Keratinocyte (primary cell): ENCODE data around the gene ZNF385A. TPM values are rescaled to one million over a fixed set of nuclear protein-coding genes. Genes with fewer than 3 reads are reported as not detected.

Source experiments
- DNase-seq: peaks from one replicate; pipeline ENCODE4 v3.0.0-alpha.2; 2011; ENCODE audit warnings: low read depth, missing footprints, low spot score
- FAIRE-seq: peaks from 2 replicates; lab custom pipeline; 2011; peaks lifted over from hg19 to GRCh38; lab: Jason Lieb, UNC
- H2AFZ ChIP-seq: 2 replicates; pipeline ENCODE4 v1.6.0; 2012; ENCODE audit warnings: low read length, control low read depth, inconsistent platforms; ENCODE audit not compliant: control insufficient read depth
- H3K27ac ChIP-seq: 2 replicates; pipeline ENCODE4 v1.5.1; 2011; ENCODE audit warnings: low read length; ENCODE audit not compliant: control insufficient read depth, insufficient read depth
- H3K27me3 ChIP-seq: 3 replicates; pipeline ENCODE4 v1.6.0; 2011; ENCODE audit warnings: low read length; ENCODE audit not compliant: control insufficient read depth, insufficient read depth; ENCODE audit errors: extremely low read depth
- H3K36me3 ChIP-seq, 2 experiments: 2 replicates in 1 of 2; 3 replicates in 1 of 2; pipeline ENCODE4 v1.5.1; 2011; ENCODE audit warnings: low read length in 2 of 2, mild to moderate bottlenecking in 1 of 2; ENCODE audit not compliant: control insufficient read depth in 2 of 2, insufficient read depth in 2 of 2; ENCODE audit errors: extremely low read depth in 1 of 2
- H3K4me1 ChIP-seq: 3 replicates; pipeline ENCODE4 v1.5.1; 2011; ENCODE audit warnings: low read length; ENCODE audit not compliant: control insufficient read depth, insufficient read depth; ENCODE audit errors: extremely low read depth
- H3K4me2 ChIP-seq: 3 replicates; pipeline ENCODE4 v1.6.0; 2011; ENCODE audit warnings: low read depth, low read length; ENCODE audit not compliant: control insufficient read depth, insufficient read depth; ENCODE audit errors: extremely low read depth
- H3K4me3 ChIP-seq, 3 experiments: fragments of 200-600 bp in 1 of 3; sonication (generic) in 1 of 3; 2 replicates in 2 of 3; 3 replicates in 1 of 3; pipeline ENCODE4 v1.5.1; 2011 to 2016; ENCODE audit warnings: low read length in 3 of 3, mild to moderate bottlenecking in 3 of 3, control low read depth in 2 of 3, inconsistent platforms in 1 of 3, low read depth in 1 of 3, mixed read lengths in 1 of 3, mixed run types in 1 of 3, moderate library complexity in 1 of 3; ENCODE audit not compliant: control insufficient read depth in 2 of 3, insufficient read depth in 2 of 3; ENCODE audit errors: extremely low read depth in 1 of 3
- H3K79me2 ChIP-seq: 2 replicates; pipeline ENCODE4 v1.6.0; 2012; ENCODE audit warnings: low read length; ENCODE audit not compliant: control insufficient read depth, insufficient read depth
- H3K9ac ChIP-seq: 3 replicates; pipeline ENCODE4 v1.6.0; 2011; ENCODE audit warnings: low read length; ENCODE audit not compliant: control insufficient read depth, insufficient read depth; ENCODE audit errors: extremely low read depth
- H3K9me1 ChIP-seq: 3 replicates; pipeline ENCODE4 v1.6.0; 2011; ENCODE audit warnings: low read length; ENCODE audit not compliant: control insufficient read depth, insufficient read depth; ENCODE audit errors: extremely low read depth
- H3K9me3 ChIP-seq: 2 replicates; pipeline ENCODE4 v1.5.1; 2012; ENCODE audit warnings: low read depth, low read length; ENCODE audit not compliant: control insufficient read depth
- H4K20me1 ChIP-seq: 3 replicates; pipeline ENCODE4 v1.6.0; 2011; ENCODE audit warnings: low read length; ENCODE audit not compliant: control insufficient read depth, insufficient read depth; ENCODE audit errors: extremely low read depth
- CTCF ChIP-seq, 3 experiments: IDR thresholded peaks in 1 of 3; conservative IDR thresholded peaks in 1 of 3; optimal IDR thresholded peaks in 1 of 3; 2 replicates in 2 of 3; 3 replicates in 1 of 3; pipeline versions ENCODE3 to v1.5.1; 2011; ENCODE audit warnings: low read length in 3 of 3, mild to moderate bottlenecking in 3 of 3, moderate library complexity in 2 of 3, control low read depth in 1 of 3, inconsistent platforms in 1 of 3; ENCODE audit not compliant: insufficient read depth in 2 of 3; ENCODE audit errors: extremely low read depth in 1 of 3
- EZH2 ChIP-seq: IDR thresholded peaks from one replicate; pipeline ENCODE4 v1.6.1; 2012; ENCODE audit warnings: inconsistent platforms, mild to moderate bottlenecking, low read length, moderate library complexity
- dilution Hi-C: fragments of 300-500 bp; cut with MboI; formaldehyde crosslinking; loops from one replicate; pipeline ENCODE4 v1.7.0; 2020; ENCODE audit warnings: low sequenced_read_pairs; ENCODE audit not compliant: extremely low pct_ligation_motif_present
- polyA plus RNA-seq, 5 experiments: library from polyadenylated mRNA; depleted of rRNA in 3 of 5; stranded (reverse) in 3 of 5; stranded (forward) in 1 of 5; unstranded in 1 of 5; fragments of >200 nt; gene quantifications; 1 replicate in 1 of 5; 2 replicates in 3 of 5; 3 replicates in 1 of 5; pipeline versions ENCODE4 v1.2.1 to v1.2.3, GENCODE V29; 2011 to 2012; ENCODE audit warnings: missing spikeins in 2 of 5, low read depth in 1 of 5, low replicate concordance in 1 of 5

Gene ZNF385A
- polyA plus RNA-seq, 1 donor (not counting 4 experiments of a cell fraction or from before 2014, with no cell fraction given), result 11.4 TPM

GRCh38 chr12:54407183-54407905 lies 22.8 kb upstream of the ZNF385A start:
- no peaks in the 10 kb centered on the region for H4K20me1 ChIP-seq
- H3K9me3 ChIP-seq, result no peaks in the 10 kb centered on the region
- FAIRE-seq (no peak), DNase-seq (no peak)
- H3K9ac ChIP-seq, result no peak overlapping the region
- no peaks in the 10 kb centered on the region for H3K9me1 ChIP-seq
- H2AFZ ChIP-seq, result no peak overlapping the region
- no peak overlapping the region for H3K4me3 ChIP-seq
- H3K27ac ChIP-seq, result no peak overlapping the region
- H3K4me2 ChIP-seq, result no peak overlapping the region
- H3K27me3 ChIP-seq, result no peaks in the 10 kb centered on the region
- TF ChIP-seq CTCF (optimal IDR thresholded peaks at IDR 0.05 in 1 of 3, IDR thresholded peaks at IDR 0.05 in 1 of 3, conservative IDR thresholded peaks at IDR 0.05 in 1 of 3; ENCODE audit: extremely low read depth in 1 of 3, insufficient read depth in 2 of 3, low read length in 3 of 3), result no peak
- no peak for TF ChIP-seq EZH2
- peaks cover 60 to 62% of the 10 kb centered on the region in 2 experiments for H3K36me3 ChIP-seq
- peaks cover 12% of the 10 kb centered on the region for H3K4me1 ChIP-seq
- H3K79me2 ChIP-seq, result peaks cover 6% of the 10 kb centered on the region
- dilution Hi-C loops, result no loop called here

- Histone ChIP-seq H3K4me2 (no peak overlapping the region), H3K27me3 (no peaks in the 10 kb centered on the region), H3K79me2 (peaks cover 5% of the 10 kb centered on the region), H3K36me3 (peaks cover 75% of the 10 kb centered on the region in 2 experiments), H3K4me1 (no peaks in the 10 kb centered on the region), H2AFZ (no peak overlapping the region), H3K9me3 (no peaks in the 10 kb centered on the region), H3K4me3 (no peak overlapping the region), H4K20me1 (no peaks in the 10 kb centered on the region), H3K27ac (no peak overlapping the region), H3K9ac (no peak overlapping the region), H3K9me1 (no peaks in the 10 kb centered on the region)
- TF ChIP-seq CTCF (optimal IDR thresholded peaks at IDR 0.05 in 1 of 3, IDR thresholded peaks at IDR 0.05 in 1 of 3, conservative IDR thresholded peaks at IDR 0.05 in 1 of 3; ENCODE audit: extremely low read depth in 1 of 3, insufficient read depth in 2 of 3, low read length in 3 of 3) (no peak), EZH2 (no peak)
- no peak for FAIRE-seq
- no peak for DNase-seq
- dilution Hi-C loops, result no loop called here
Observed at GRCh38 chr12:54405573-54405972, 21.0 kb upstream of the ZNF385A start.
